Measurements from ENCODE around the gene KCNIP3. TPM values are rescaled to one million over a fixed set of nuclear protein-coding genes. Genes with fewer than 3 reads are reported as not detected.
"Not testable (repeated sequence)": the region's sequence is repeated elsewhere in the genome, so short reads cannot be mapped to it uniquely, and the experiment has no call there.

The KCNIP3 gene
- total RNA-seq, 4 donors from 2014 or later, result 5.2 to 20.4 (median 11.4) TPM

- peak in 1 of 3 donors; percentile 64 for TF ChIP-seq CTCF (IDR thresholded peaks at IDR 0.05)
- peak; percentile 81 to 96 for DNase-seq (ENCODE audit: low spot score in 2 of 2)
- WGBS, 2 donors, result 53% methylated on average over 9 of the region's 9 CpGs
- intact Hi-C loops (cut with DNase I; ENCODE audit: low total_unique reads); H3K4me3 ChIP-seq (ENCODE audit: low read depth, poor library complexity, severe bottlenecking): not testable (repeated sequence)
Measured at GRCh38 chr2:95414015-95414594, 117.0 kb downstream of the KCNIP3 start.

GRCh38 chr2:95415138-95415537 lies 118.0 kb downstream of the KCNIP3 start:
- DNase-seq (ENCODE audit: low spot score in 2 of 2); H3K4me3 ChIP-seq (ENCODE audit: low read depth, poor library complexity, severe bottlenecking); intact Hi-C loops (cut with DNase I; ENCODE audit: low total_unique reads): not testable (repeated sequence)
- WGBS, 2 donors, result 72 to 86% methylated on average over 3 of the region's 3 CpGs

GRCh38 chr2:95415561-95415960 lies 118.4 kb downstream of the KCNIP3 start:
- H3K4me3 ChIP-seq (ENCODE audit: low read depth, poor library complexity, severe bottlenecking); DNase-seq (ENCODE audit: low spot score in 2 of 2); intact Hi-C loops (cut with DNase I; ENCODE audit: low total_unique reads): not testable (repeated sequence)
- WGBS, 2 donors, result 91 to 94% methylated on average over 12 to 16 of the region's 16 CpGs

GRCh38 chr2:95427196-95427867 lies 130.2 kb downstream of the KCNIP3 start:
- H3K4me3 ChIP-seq (ENCODE audit: low read depth, poor library complexity, severe bottlenecking); intact Hi-C loops (cut with DNase I; ENCODE audit: low total_unique reads); DNase-seq (ENCODE audit: low spot score in 2 of 2): not testable (repeated sequence)
- WGBS, 2 donors, result 18 to 19% methylated on average over 9 to 10 of the region's 30 CpGs

- WGBS, 2 donors, result no CpG with 5 or more reads among the region's 8 CpGs
- intact Hi-C loops (cut with DNase I; ENCODE audit: low total_unique reads); DNase-seq (ENCODE audit: low spot score in 2 of 2); H3K4me3 ChIP-seq (ENCODE audit: low read depth, poor library complexity, severe bottlenecking): not testable (repeated sequence)
Measured at GRCh38 chr2:95429748-95430467, 132.8 kb downstream of the KCNIP3 start.

- H3K4me3 ChIP-seq (ENCODE audit: low read depth, poor library complexity, severe bottlenecking); DNase-seq (ENCODE audit: low spot score in 2 of 2); intact Hi-C loops (cut with DNase I; ENCODE audit: low total_unique reads): not testable (repeated sequence)
- WGBS, 2 donors, result 60 to 83% methylated on average over 1 of the region's 4 CpGs
Measured at GRCh38 chr2:95433373-95433772, 136.2 kb downstream of the KCNIP3 start.

- H3K4me3 ChIP-seq (ENCODE audit: low read depth, poor library complexity, severe bottlenecking); DNase-seq (ENCODE audit: low spot score in 2 of 2); intact Hi-C loops (cut with DNase I; ENCODE audit: low total_unique reads): not testable (repeated sequence)
- 67% methylated on average over 1 of the region's 2 CpGs; no CpG with 5 or more reads in 1 of the 2 donors for WGBS, 2 donors
Measured at GRCh38 chr2:95433973-95434372, 136.8 kb downstream of the KCNIP3 start.

GRCh38 chr2:95434507-95435076 lies 137.4 kb downstream of the KCNIP3 start:
- WGBS, 2 donors, result no CpG with 5 or more reads among the region's 3 CpGs
- intact Hi-C loops (cut with DNase I; ENCODE audit: low total_unique reads), result not testable (repeated sequence)
- DNase-seq (ENCODE audit: low spot score in 2 of 2), result peak in 1 of 2 donors; percentile 77

GRCh38 chr2:95435162-95435871 lies 138.2 kb downstream of the KCNIP3 start:
- H3K4me3 ChIP-seq (ENCODE audit: low read depth, poor library complexity, severe bottlenecking); intact Hi-C loops (cut with DNase I; ENCODE audit: low total_unique reads); DNase-seq (ENCODE audit: low spot score in 2 of 2): not testable (repeated sequence)
- no CpG with 5 or more reads among the region's 30 CpGs for WGBS, 2 donors

More at GRCh38 chr2:95434507-95435076, 137.4 kb downstream of the KCNIP3 start:
- H3K4me3 ChIP-seq (ENCODE audit: low read depth, poor library complexity, severe bottlenecking), result not testable (repeated sequence)

Other genes with a start within 250 kb of the KCNIP3 start
- gene MRPS5, start 175.5 kb upstream of the KCNIP3 start, total RNA-seq, result 10 to 100 TPM; 24.0 to 33.6 (median 29.4) TPM
- 10 to 100 TPM in 3 of 4 donors, 1 to 10 TPM in 1; 6.2 to 20.5 (median 14.2) TPM for gene ZNF514, start 137.5 kb upstream of the KCNIP3 start, total RNA-seq
- 1 to 10 TPM; 1.9 to 6.3 (median 3.1) TPM for gene ZNF2, start 131.5 kb upstream of the KCNIP3 start, total RNA-seq
- 1 to 10 TPM; 1.2 to 3.7 (median 3.0) TPM for gene ZNF892, start 89.8 kb upstream of the KCNIP3 start, total RNA-seq
- 100 to 1,000 TPM in 2 of 4 donors, 10 to 100 TPM in 2; 87.0 to 272 (median 98.0) TPM for gene PROM2, start 22.9 kb upstream of the KCNIP3 start, total RNA-seq
- 10 to 100 TPM; 22.8 to 36.2 (median 23.6) TPM for gene FAHD2A, start 105.4 kb downstream of the KCNIP3 start, total RNA-seq
- not detected for gene TRIM43B, start 187.4 kb downstream of the KCNIP3 start, total RNA-seq

All from lower leg skin (tissue), 4 donors.